ENCODE data around the gene DR1.
A peak's percentile ranks its signal among the peaks of the same experiment; 100 is the strongest.
"Not testable (repeated sequence)": the region's sequence is repeated elsewhere in the genome, so short reads cannot be mapped to it uniquely, and the experiment has no call there.

DR1 gene

DNA sequence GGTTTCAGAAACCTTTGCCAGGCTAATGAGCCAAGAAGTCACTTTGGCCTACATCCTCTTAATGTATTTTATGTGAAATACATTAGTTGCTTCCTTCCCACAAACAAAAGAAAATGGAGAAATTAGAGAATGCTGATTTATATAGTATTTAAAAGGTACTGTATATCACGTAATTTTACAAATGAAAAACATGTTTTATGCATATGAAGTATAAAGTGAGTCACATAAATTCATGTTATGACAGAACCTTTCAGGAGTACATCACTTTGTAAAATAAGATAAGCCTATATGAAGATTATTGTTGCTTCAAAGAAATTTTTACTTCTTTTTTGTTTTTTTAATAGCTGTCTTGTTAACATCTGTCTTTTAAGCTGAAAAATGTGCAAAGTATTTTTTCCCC, 4.6 kb downstream of the DR1 start:
- Histone ChIP-seq H3K9ac (ENCODE audit: low read length) (peak overlapping the region; percentile 100), H2AFZ (ENCODE audit: low read length) (no peak overlapping the region), H3K36me3 (ENCODE audit: insufficient read depth, low read length) (peaks cover 64% of the 10 kb centered on the region), H3F3A (ENCODE audit: insufficient read depth, low read length) (no peaks in the 10 kb centered on the region), H3K27me3 (ENCODE audit: insufficient read depth, low read length) (no peaks in the 10 kb centered on the region), H3K4me3 (ENCODE audit: low read depth, low read length, poor library complexity, severe bottlenecking) (peak overlapping the region; percentile 94), H3K27ac (ENCODE audit: low read depth, low read length, poor library complexity, severe bottlenecking) (no peak overlapping the region), H3K79me2 (ENCODE audit: insufficient read depth, low read length) (peaks cover 95% of the 10 kb centered on the region), H4K20me1 (ENCODE audit: insufficient read depth, low read length) (peaks cover 10% of the 10 kb centered on the region; the same call in 1 of the 2 replicates), H3K4me1 (ENCODE audit: insufficient read depth, low read length, severe bottlenecking) (peaks cover 46% of the 10 kb centered on the region), H3K9me3 (ENCODE audit: low read length) (no peaks in the 10 kb centered on the region), H3K9me2 (ENCODE audit: low read depth, low read length) (no peaks in the 10 kb centered on the region), H3K4me2 (ENCODE audit: low read length) (peak overlapping the region; percentile 97)
- TF ChIP-seq, protein P1, sequence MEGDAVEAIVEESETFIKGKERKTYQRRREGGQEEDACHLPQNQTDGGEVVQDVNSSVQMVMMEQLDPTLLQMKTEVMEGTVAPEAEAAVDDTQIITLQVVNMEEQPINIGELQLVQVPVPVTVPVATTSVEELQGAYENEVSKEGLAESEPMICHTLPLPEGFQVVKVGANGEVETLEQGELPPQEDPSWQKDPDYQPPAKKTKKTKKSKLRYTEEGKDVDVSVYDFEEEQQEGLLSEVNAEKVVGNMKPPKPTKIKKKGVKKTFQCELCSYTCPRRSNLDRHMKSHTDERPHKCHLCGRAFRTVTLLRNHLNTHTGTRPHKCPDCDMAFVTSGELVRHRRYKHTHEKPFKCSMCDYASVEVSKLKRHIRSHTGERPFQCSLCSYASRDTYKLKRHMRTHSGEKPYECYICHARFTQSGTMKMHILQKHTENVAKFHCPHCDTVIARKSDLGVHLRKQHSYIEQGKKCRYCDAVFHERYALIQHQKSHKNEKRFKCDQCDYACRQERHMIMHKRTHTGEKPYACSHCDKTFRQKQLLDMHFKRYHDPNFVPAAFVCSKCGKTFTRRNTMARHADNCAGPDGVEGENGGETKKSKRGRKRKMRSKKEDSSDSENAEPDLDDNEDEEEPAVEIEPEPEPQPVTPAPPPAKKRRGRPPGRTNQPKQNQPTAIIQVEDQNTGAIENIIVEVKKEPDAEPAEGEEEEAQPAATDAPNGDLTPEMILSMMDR (IDR thresholded peaks at IDR 0.05; ENCODE audit: low read length), result no peak

DNA sequence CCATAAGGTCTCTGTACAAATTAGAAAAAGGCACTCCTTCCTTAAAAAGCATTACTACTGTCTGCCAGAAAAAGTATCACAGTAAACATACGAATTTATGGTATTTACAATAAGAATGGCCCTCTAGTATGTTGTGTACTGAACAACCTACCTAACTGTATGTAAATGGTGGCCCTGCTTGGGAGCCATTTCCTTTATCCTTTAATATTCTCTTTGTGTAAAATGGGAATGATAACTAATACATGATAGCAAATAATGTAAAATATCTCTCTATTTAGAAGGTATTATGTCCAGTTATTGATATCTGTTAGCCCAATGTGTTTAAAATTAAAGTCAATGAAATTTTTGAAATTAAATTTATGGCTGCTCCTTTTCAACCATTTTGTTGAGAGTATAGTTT, 5.2 kb downstream of the DR1 start:
- no peaks in the 10 kb centered on the region for H3K9me3 ChIP-seq (ENCODE audit: low read length)
- peaks cover 46% of the 10 kb centered on the region for H3K4me1 ChIP-seq (ENCODE audit: insufficient read depth, low read length, severe bottlenecking)
- no peaks in the 10 kb centered on the region for H3K9me2 ChIP-seq (ENCODE audit: low read depth, low read length)
- H3K4me2 ChIP-seq (ENCODE audit: low read length), result peak overlapping the region; percentile 97
- no peak overlapping the region for H3K27ac ChIP-seq (ENCODE audit: low read depth, low read length, poor library complexity, severe bottlenecking)
- peaks cover 99% of the 10 kb centered on the region for H3K79me2 ChIP-seq (ENCODE audit: insufficient read depth, low read length)
- peak overlapping the region; percentile 100; the same call in 1 of the 2 replicates for H3K9ac ChIP-seq (ENCODE audit: low read length)
- H4K20me1 ChIP-seq (ENCODE audit: insufficient read depth, low read length), result peaks cover 10% of the 10 kb centered on the region; the same call in 1 of the 2 replicates
- TF ChIP-seq EZH2 (IDR thresholded peaks at IDR 0.05; ENCODE audit: borderline replicate concordance, low read length), result no peak
- TF ChIP-seq, protein P1 (IDR thresholded peaks at IDR 0.05; ENCODE audit: low read length), result no peak
- peaks cover 70% of the 10 kb centered on the region for H3K36me3 ChIP-seq (ENCODE audit: insufficient read depth, low read length)
- peak overlapping the region; percentile 94 for H3K4me3 ChIP-seq (ENCODE audit: low read depth, low read length, poor library complexity, severe bottlenecking)
- no peaks in the 10 kb centered on the region for H3K27me3 ChIP-seq (ENCODE audit: insufficient read depth, low read length)
- no peaks in the 10 kb centered on the region for H3F3A ChIP-seq (ENCODE audit: insufficient read depth, low read length)
- H2AFZ ChIP-seq (ENCODE audit: low read length), result no peak overlapping the region

DNA sequence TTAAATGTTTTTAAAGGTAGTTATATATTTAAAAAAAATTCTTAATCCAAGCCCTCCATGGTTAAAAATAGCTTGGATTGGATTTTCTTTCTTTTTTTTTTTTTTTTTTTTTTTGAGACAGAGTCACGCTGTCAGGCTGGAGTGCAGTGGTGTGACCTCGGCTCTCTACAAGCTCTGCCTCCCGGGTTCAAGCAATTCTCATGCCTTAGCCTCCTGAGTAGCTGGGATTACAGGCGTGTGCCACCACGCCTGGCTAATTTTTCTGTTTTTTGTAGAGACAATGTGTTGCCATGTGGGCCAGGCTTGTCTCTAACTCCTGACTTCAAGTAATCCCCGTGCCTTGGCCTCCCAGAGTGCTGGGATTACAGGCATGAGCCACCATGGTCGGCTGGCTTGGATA, 5.6 kb downstream of the DR1 start:
- Histone ChIP-seq H3K4me3 (ENCODE audit: low read depth, low read length, poor library complexity, severe bottlenecking) (peak overlapping the region; percentile 94), H3K79me2 (ENCODE audit: insufficient read depth, low read length) (peaks cover 100% of the 10 kb centered on the region), H3K4me1 (ENCODE audit: insufficient read depth, low read length, severe bottlenecking) (peaks cover 46% of the 10 kb centered on the region), H3K36me3 (ENCODE audit: insufficient read depth, low read length) (peaks cover 74% of the 10 kb centered on the region), H3K4me2 (ENCODE audit: low read length) (peak overlapping the region; percentile 97)
- H3F3A ChIP-seq (ENCODE audit: insufficient read depth, low read length); H4K20me1 ChIP-seq (ENCODE audit: insufficient read depth, low read length); H3K9me3 ChIP-seq (ENCODE audit: low read length); H3K9me2 ChIP-seq (ENCODE audit: low read depth, low read length); H3K27me3 ChIP-seq (ENCODE audit: insufficient read depth, low read length); H3K27ac ChIP-seq (ENCODE audit: low read depth, low read length, poor library complexity, severe bottlenecking); H3K9ac ChIP-seq (ENCODE audit: low read length); H2AFZ ChIP-seq (ENCODE audit: low read length): not testable (repeated sequence)

DNA sequence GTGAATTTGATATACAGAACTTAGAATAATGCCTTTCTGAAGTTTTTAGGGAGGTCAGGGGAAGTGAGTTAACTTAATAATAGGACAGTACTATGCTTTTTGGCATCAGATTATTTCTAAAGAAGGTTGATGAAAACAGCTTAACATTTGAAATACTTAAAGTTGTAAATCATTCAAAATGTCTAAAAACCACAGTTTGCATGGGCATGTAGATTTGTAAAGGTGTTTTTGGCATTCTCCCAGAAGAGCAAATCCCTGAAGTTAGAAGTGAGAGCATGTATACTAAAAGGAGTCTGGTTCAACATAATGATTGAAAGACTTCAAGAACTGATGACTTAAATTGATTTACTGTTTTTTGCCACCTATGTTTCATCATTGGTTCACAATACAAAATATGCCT, 6.7 kb downstream of the DR1 start:
- Histone ChIP-seq H3K27me3 (ENCODE audit: insufficient read depth, low read length) (no peaks in the 10 kb centered on the region), H4K20me1 (ENCODE audit: insufficient read depth, low read length) (peaks cover 10% of the 10 kb centered on the region; the same call in 1 of the 2 replicates), H3K27ac (ENCODE audit: low read depth, low read length, poor library complexity, severe bottlenecking) (peak overlapping the region; percentile 9), H3K36me3 (ENCODE audit: insufficient read depth, low read length) (peaks cover 77% of the 10 kb centered on the region), H3K4me2 (ENCODE audit: low read length) (peak overlapping the region; percentile 97), H3F3A (ENCODE audit: insufficient read depth, low read length) (no peaks in the 10 kb centered on the region), H2AFZ (ENCODE audit: low read length) (no peak overlapping the region), H3K4me3 (ENCODE audit: low read depth, low read length, poor library complexity, severe bottlenecking) (no peak overlapping the region), H3K9ac (ENCODE audit: low read length) (no peak overlapping the region), H3K9me3 (ENCODE audit: low read length) (no peaks in the 10 kb centered on the region), H3K79me2 (ENCODE audit: insufficient read depth, low read length) (peaks cover 99% of the 10 kb centered on the region), H3K9me2 (ENCODE audit: low read depth, low read length) (no peaks in the 10 kb centered on the region), H3K4me1 (ENCODE audit: insufficient read depth, low read length, severe bottlenecking) (peaks cover 46% of the 10 kb centered on the region)
- TF ChIP-seq, protein P1 (IDR thresholded peaks at IDR 0.05; ENCODE audit: low read length), result no peak
- no peak for TF ChIP-seq EZH2 (IDR thresholded peaks at IDR 0.05; ENCODE audit: borderline replicate concordance, low read length)
